Adrenal gland (tissue), 12 donors: Measurements from ENCODE around the gene GRIA3. TPM values are rescaled to one million over a fixed set of nuclear protein-coding genes. Genes with fewer than 3 reads are reported as not detected.

Experiments
- DNase-seq, 7 donors: peaks; one replicate each; pipeline ENCODE4 v3.0.0-alpha.2; 2019 to 2020
- H3K27ac ChIP-seq, 5 donors: fragments of 200-600 bp; sonication (generic) in 4 of 5; 1 replicate in 3 of 5; 2 replicates in 2 of 5; pipeline versions ENCODE4 v1.5.1 to v1.8.0; 2016 to 2020; ENCODE audit warnings: mild to moderate bottlenecking in 1 of 5
- H3K27me3 ChIP-seq: fragments of 200-600 bp; 2 replicates; pipeline ENCODE4 v1.8.0; 2021
- H3K36me3 ChIP-seq, 2 donors: fragments of 200-600 bp; replicated peaks in 1 of 2; 1 replicate in 1 of 2; 2 replicates in 1 of 2; pipeline versions ENCODE4 v1.5.1 to v1.8.0; 2018 to 2022
- H3K4me1 ChIP-seq, 2 donors: fragments of 200-600 bp; replicated peaks in 1 of 2; 1 replicate in 1 of 2; 2 replicates in 1 of 2; pipeline versions ENCODE4 v1.5.1 to v1.8.0; 2018 to 2021
- H3K4me3 ChIP-seq, 4 donors: fragments of 200-600 bp; sonication (generic) in 3 of 4; one replicate each; pipeline ENCODE4 v1.5.1; 2016 to 2018
- H3K9me3 ChIP-seq, 3 donors: fragments of 200-600 bp; sonication (generic) in 1 of 3; replicated peaks in 1 of 3; 1 replicate in 2 of 3; 2 replicates in 1 of 3; pipeline versions ENCODE4 v1.5.1 to v1.8.0; 2016 to 2021
- POLR2A ChIP-seq, 2 donors: fragments of 450-650 bp; IDR thresholded peaks; one replicate each; pipeline ENCODE4 v1.6.1; 2017; ENCODE audit warnings: antibody characterized with exemption in 2 of 2, mild to moderate bottlenecking in 2 of 2, moderate library complexity in 1 of 2
- WGBS, 4 donors: extraction: QIAGEN DNeasy Blood & Tissue Kit in 2 of 4; methylation state at CpG; one replicate each; pipeline versions ENCODE4 v1.1.5 to v1.1.7; 2013 to 2017; 5-methylcytosine and 5-hydroxymethylcytosine counted together
- intact Hi-C, 2 donors: fragments of 100-400 bp; cut with DNase I; formaldehyde crosslinking; loops; one replicate each; pipeline versions ENCODE4 v1.14.1 to v1.15.0; 2022 to 2023
- polyA plus RNA-seq, 3 donors: library from polyadenylated mRNA; stranded (reverse); fragments of 200-250 nt in 2 of 3; fragments of 350-450 nt in 1 of 3; fragmentation: Illumina TruSeq in 1 of 3; extraction: RNeasy Lipid Tissue Mini Kit (QIAGEN cat#74804) in 1 of 3; gene quantifications; one replicate each; pipeline ENCODE4 v1.2.3, GENCODE V29; 2013 to 2014
- total RNA-seq, 9 donors: library from RNA; depleted of rRNA in 4 of 9; stranded (reverse); fragments of >200 nt in 4 of 9; fragments of 120-200 nt in 1 of 9; fragmentation: NEBNext Ultra II Directional in 1 of 9; extraction: Animal tissue kit (Norgen Biotek cat#: 25700) in 1 of 9; gene quantifications; one replicate each; pipeline versions ENCODE4 v1.1.0 to v1.2.4, GENCODE V29; 2013 to 2023
- TF ChIP-seq, protein P1 (sequence below), 6 experiments: fragments of 450-650 bp in 4 of 6; fragments of 200-600 bp in 2 of 6; sonication (generic) in 1 of 6; IDR thresholded peaks; 1 replicate in 5 of 6; 2 replicates in 1 of 6; pipeline versions ENCODE4 v1.5.1 to v1.8.0; 2016 to 2021; ENCODE audit warnings: antibody characterized with exemption in 6 of 6, mild to moderate bottlenecking in 2 of 6, moderate library complexity in 1 of 6
- donor health status: healthy with polysubstance abuse.
- donor health status: Bipolar disorder and iron deficiency.
- donor health status: DM: yes; HTN: yes; CAD: no.
- donor health status: DM: no; HTN: no; CAD: no.
- donor health status: DM: no; HTN: no; CAD: no.
- donor health status: DM: yes; HTN: yes; CAD: no.

GRIA3 gene
- total and polyA plus RNA-seq, 12 donors = 9.1 to 51.9 (median 21.1) TPM

DNA sequence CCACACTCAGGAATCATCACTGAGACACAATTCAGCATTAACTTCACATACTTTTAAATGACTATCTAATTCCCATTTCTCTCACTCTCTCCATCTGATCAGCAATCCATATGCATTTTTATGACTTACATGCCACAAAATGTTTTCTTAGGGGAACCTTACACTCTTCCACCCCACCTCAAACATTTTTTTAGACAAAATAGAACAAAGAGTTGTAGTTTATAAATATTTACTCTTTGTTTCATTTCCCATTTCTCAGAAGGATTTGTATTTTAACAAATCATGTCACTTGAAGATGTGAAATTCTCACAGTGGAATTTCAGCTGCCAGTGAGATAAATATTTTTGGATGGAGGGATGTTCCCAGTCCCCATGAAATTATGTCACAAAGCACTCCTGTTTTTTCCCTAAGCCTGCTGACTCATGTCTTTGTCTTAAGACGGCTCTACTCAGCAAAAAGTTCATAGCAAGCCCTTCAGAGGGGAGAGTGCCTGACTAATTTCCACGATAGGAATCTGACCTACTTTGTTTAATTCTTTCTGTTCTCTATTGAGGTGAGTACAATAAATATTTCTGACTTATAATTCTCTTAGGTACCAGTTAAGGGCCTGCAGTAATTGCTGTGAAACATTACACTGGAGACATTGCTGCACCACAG is 291.1 kb downstream of the GRIA3 start:
- Histone ChIP-seq H3K27ac (peak overlapping the region in 1 of 5 donors; percentile 27), H3K9me3 (no peaks in the 10 kb centered on the region), H3K36me3 (no peaks in the 10 kb centered on the region), H3K4me1 (peaks cover 5 to 6% of the 10 kb centered on the region in 2 donors), H3K4me3 (no peak overlapping the region), H3K27me3 (no peaks in the 10 kb centered on the region)
- TF ChIP-seq, protein P1, sequence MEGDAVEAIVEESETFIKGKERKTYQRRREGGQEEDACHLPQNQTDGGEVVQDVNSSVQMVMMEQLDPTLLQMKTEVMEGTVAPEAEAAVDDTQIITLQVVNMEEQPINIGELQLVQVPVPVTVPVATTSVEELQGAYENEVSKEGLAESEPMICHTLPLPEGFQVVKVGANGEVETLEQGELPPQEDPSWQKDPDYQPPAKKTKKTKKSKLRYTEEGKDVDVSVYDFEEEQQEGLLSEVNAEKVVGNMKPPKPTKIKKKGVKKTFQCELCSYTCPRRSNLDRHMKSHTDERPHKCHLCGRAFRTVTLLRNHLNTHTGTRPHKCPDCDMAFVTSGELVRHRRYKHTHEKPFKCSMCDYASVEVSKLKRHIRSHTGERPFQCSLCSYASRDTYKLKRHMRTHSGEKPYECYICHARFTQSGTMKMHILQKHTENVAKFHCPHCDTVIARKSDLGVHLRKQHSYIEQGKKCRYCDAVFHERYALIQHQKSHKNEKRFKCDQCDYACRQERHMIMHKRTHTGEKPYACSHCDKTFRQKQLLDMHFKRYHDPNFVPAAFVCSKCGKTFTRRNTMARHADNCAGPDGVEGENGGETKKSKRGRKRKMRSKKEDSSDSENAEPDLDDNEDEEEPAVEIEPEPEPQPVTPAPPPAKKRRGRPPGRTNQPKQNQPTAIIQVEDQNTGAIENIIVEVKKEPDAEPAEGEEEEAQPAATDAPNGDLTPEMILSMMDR (IDR thresholded peaks at IDR 0.05) = no peak
- no peak for TF ChIP-seq POLR2A (IDR thresholded peaks at IDR 0.05)
- peak in 1 of 7 donors; percentile 10 for DNase-seq
- intact Hi-C loops = no loop called here
- WGBS, 4 donors = 22 to 47% (median 35%) methylated on average over 2 of the region's 2 CpGs

DNA sequence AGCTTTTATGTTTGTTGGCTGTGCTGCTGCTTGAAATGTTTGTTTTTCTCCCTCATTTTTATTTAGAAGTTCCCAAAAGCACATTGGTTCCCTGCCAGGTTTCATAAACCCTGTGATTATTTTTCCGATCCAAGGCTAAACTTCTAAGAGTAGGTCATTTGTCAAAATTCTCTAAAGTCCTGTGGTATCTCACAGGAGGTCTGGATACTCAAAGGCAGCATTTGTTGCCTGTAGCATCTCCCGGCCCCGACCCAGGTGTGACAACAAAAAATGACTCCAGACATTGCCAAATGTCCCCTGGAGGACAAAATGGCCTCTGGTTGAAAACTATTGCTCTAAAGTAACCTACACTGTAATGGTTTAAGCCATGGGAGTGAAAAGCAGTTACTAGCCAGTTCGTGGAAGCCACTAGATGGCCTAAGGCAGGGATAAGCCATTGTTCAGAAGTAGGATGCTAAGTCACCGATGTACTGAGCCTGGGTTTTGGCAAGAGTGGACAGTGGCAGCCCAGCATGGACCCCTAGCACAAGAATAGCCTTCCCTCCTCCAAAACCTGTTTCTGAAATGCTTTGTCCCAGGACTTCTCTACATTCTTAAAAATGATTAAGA is 292.6 kb downstream of the GRIA3 start:
- peak; percentile 13 to 50 (median 24) for DNase-seq
- intact Hi-C loops = no loop called here
- peak overlapping the region in 3 of 5 donors; percentile 39 to 75 (median 43) for H3K27ac ChIP-seq
- TF ChIP-seq, protein P1 (IDR thresholded peaks at IDR 0.05) = no peak
- peaks cover 5 to 6% of the 10 kb centered on the region in 2 donors for H3K4me1 ChIP-seq
- WGBS, 4 donors = 23 to 43% (median 34%) methylated on average over 1 to 5 of the region's 5 CpGs
- no peaks in the 10 kb centered on the region for H3K36me3 ChIP-seq
- H3K27me3 ChIP-seq = no peaks in the 10 kb centered on the region
- H3K9me3 ChIP-seq = no peaks in the 10 kb centered on the region
- H3K4me3 ChIP-seq = no peak overlapping the region

DNA sequence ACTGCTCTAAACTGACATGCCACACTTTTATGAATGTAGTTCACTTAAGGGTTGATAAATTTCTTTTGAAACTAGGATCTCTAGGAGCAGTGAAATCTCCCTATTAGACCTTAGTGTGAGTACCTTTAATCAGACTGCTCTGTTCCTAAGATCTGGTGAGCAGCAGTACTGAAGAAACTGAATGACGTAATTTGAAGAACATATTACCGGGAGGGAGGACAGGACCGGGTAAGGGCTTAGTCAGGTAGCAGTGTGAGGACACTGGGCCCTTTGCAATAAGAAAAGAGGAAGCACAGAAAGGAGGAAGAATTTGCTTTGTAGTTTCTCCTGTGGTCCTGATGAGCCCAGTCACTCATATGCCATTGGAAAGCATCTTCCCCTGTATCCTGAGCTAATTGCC is 293.6 kb downstream of the GRIA3 start:
- DNase-seq = no peak
- WGBS, 4 donors = 80 to 100% (median 90%) methylated on average over 3 of the region's 3 CpGs

More for the DNA sequence above, 293.6 kb downstream of the GRIA3 start:
- Histone ChIP-seq H3K4me3 (no peak overlapping the region), H3K9me3 (no peaks in the 10 kb centered on the region), H3K36me3 (no peaks in the 10 kb centered on the region), H3K27ac (no peak overlapping the region), H3K4me1 (peaks cover 5 to 6% of the 10 kb centered on the region in 2 donors), H3K27me3 (no peaks in the 10 kb centered on the region)
- intact Hi-C loops = no loop called here
- TF ChIP-seq POLR2A (IDR thresholded peaks at IDR 0.05) = no peak
- TF ChIP-seq, protein P1 (IDR thresholded peaks at IDR 0.05) = no peak
